SU-DHL-6 (cell line): ENCODE measurements around the gene CALHM2.

ENCODE experiments used
- H2AFZ ChIP-seq: fragments of 200-600 bp; sonication (generic); 2 replicates; pipeline ENCODE4 v1.6.1; 2014; ENCODE audit warnings: low read depth, mild to moderate bottlenecking, moderate library complexity, mixed read lengths, antibody characterized with exemption, low read length; ENCODE audit not compliant: severe bottlenecking
- H3F3A ChIP-seq: fragments of 200-600 bp; shearing (Covaris generic); 2 replicates; pipeline ENCODE4 v1.6.0; 2016; ENCODE audit warnings: antibody characterized with exemption, mild to moderate bottlenecking; ENCODE audit not compliant: insufficient read depth
- H3K27ac ChIP-seq: fragments of 200-600 bp; sonication (generic); 2 replicates; pipeline ENCODE4 v1.5.1; 2016; ENCODE audit warnings: low read depth, mild to moderate bottlenecking, low read length, moderate library complexity, mixed read lengths
- H3K27me3 ChIP-seq: fragments of 200-600 bp; sonication (generic), shearing (Covaris generic); 2 replicates; pipeline ENCODE4 v1.6.0; 2014; ENCODE audit warnings: mild to moderate bottlenecking, low read length
- H3K36me3 ChIP-seq: fragments of 200-600 bp; sonication (generic); 2 replicates; pipeline ENCODE4 v1.6.1; 2014; ENCODE audit warnings: mild to moderate bottlenecking, low read length, mixed read lengths
- H3K4me2 ChIP-seq: fragments of 300-600, 200-600 bp; shearing (Covaris generic), sonication (generic); 2 replicates; pipeline ENCODE4 v1.6.0; 2014; ENCODE audit warnings: low read length, low read depth, mild to moderate bottlenecking; ENCODE audit not compliant: poor library complexity, severe bottlenecking
- H3K4me3 ChIP-seq: fragments of 200-600 bp; sonication (generic); 2 replicates; pipeline ENCODE4 v1.5.1; 2014; ENCODE audit warnings: antibody characterized with exemption, low read length, mild to moderate bottlenecking, mixed read lengths; ENCODE audit not compliant: insufficient read depth, poor library complexity, severe bottlenecking
- H3K79me2 ChIP-seq: fragments of 200-600 bp; sonication (generic); 2 replicates; pipeline ENCODE4 v1.6.1; 2014; ENCODE audit warnings: mild to moderate bottlenecking, low read length, moderate library complexity; ENCODE audit not compliant: insufficient read depth
- H3K9ac ChIP-seq: fragments of 200-600 bp; sonication (generic); 2 replicates; pipeline ENCODE4 v1.7.0; 2014; ENCODE audit warnings: mild to moderate bottlenecking, low read length
- H3K9me2 ChIP-seq: fragments of 200-600 bp; sonication (generic); replicated peaks from 2 replicates; pipeline ENCODE4 v1.6.1; 2014; ENCODE audit warnings: low read length; ENCODE audit not compliant: insufficient read depth
- H3K9me3 ChIP-seq: fragments of 200-600 bp; sonication (generic); 2 replicates; pipeline ENCODE4 v1.6.1; 2014; ENCODE audit warnings: low read length, mixed read lengths; ENCODE audit not compliant: insufficient read depth
- H4K20me1 ChIP-seq: fragments of 200-600 bp; sonication (generic); 2 replicates; pipeline ENCODE4 v1.6.1; 2014; ENCODE audit warnings: low read depth, mild to moderate bottlenecking, antibody characterized with exemption, low read length, moderate library complexity, mixed read lengths
- CTCF ChIP-seq: fragments of 200-600 bp; sonication (generic); IDR thresholded peaks from one replicate; pipeline ENCODE4 v1.5.1; 2017; ENCODE audit warnings: antibody characterized with exemption, mild to moderate bottlenecking, low read length, moderate library complexity; ENCODE audit not compliant: insufficient read depth, poor library complexity, severe bottlenecking
- EZH2phosphoT487 ChIP-seq: fragments of 200-600 bp; sonication (generic), shearing (Covaris generic); conservative IDR thresholded peaks from 2 replicates; pipeline ENCODE4 v1.6.1; 2018; ENCODE audit warnings: mild to moderate bottlenecking, antibody characterized with exemption, low read length, moderate library complexity, mixed read lengths

The CALHM2 gene

GRCh38 chr10:103455235-103455634 lies 3.1 kb upstream of the CALHM2 start:
- H3K9me3 ChIP-seq = no peaks in the 10 kb centered on the region
- H2AFZ ChIP-seq = no peak overlapping the region
- TF ChIP-seq EZH2phosphoT487 = no peak
- TF ChIP-seq CTCF = no peak
- no peak overlapping the region for H3K4me2 ChIP-seq
- H4K20me1 ChIP-seq = no peaks in the 10 kb centered on the region
- H3K4me3 ChIP-seq = no peak overlapping the region
- no peaks in the 10 kb centered on the region for H3K9me2 ChIP-seq
- no peak overlapping the region for H3K27ac ChIP-seq
- H3K36me3 ChIP-seq = no peaks in the 10 kb centered on the region
- no peak overlapping the region for H3K9ac ChIP-seq
- H3K79me2 ChIP-seq = no peaks in the 10 kb centered on the region
- H3F3A ChIP-seq = no peaks in the 10 kb centered on the region
- no peaks in the 10 kb centered on the region for H3K27me3 ChIP-seq

GRCh38 chr10:103454026-103454425 lies 1.9 kb upstream of the CALHM2 start:
- no peak for TF ChIP-seq EZH2phosphoT487
- no peak for TF ChIP-seq CTCF
- Histone ChIP-seq H3K27me3 (no peaks in the 10 kb centered on the region), H3K9ac (no peak overlapping the region), H3K36me3 (no peaks in the 10 kb centered on the region), H3K4me3 (no peak overlapping the region), H4K20me1 (no peaks in the 10 kb centered on the region), H3K4me2 (no peak overlapping the region), H3K9me2 (no peaks in the 10 kb centered on the region), H3K79me2 (no peaks in the 10 kb centered on the region), H3K9me3 (no peaks in the 10 kb centered on the region), H2AFZ (no peak overlapping the region), H3F3A (no peaks in the 10 kb centered on the region), H3K27ac (no peak overlapping the region)

GRCh38 chr10:103452506-103453230 lies 498 bp upstream of the CALHM2 start:
- TF ChIP-seq CTCF (no peak), EZH2phosphoT487 (no peak)
- Histone ChIP-seq H3K27me3 (no peaks in the 10 kb centered on the region), H3K4me3 (no peak overlapping the region), H4K20me1 (no peaks in the 10 kb centered on the region), H2AFZ (peak overlapping the region; percentile 74), H3K36me3 (no peaks in the 10 kb centered on the region), H3K4me2 (peak overlapping the region; percentile 36), H3K9me2 (no peaks in the 10 kb centered on the region), H3K27ac (no peak overlapping the region), H3K9me3 (no peaks in the 10 kb centered on the region), H3K9ac (peak overlapping the region; percentile 23; the same call in 1 of the 2 replicates), H3K79me2 (no peaks in the 10 kb centered on the region), H3F3A (no peaks in the 10 kb centered on the region)
